ENCODE data around the gene SPATA19.

The SPATA19 gene

DNA sequence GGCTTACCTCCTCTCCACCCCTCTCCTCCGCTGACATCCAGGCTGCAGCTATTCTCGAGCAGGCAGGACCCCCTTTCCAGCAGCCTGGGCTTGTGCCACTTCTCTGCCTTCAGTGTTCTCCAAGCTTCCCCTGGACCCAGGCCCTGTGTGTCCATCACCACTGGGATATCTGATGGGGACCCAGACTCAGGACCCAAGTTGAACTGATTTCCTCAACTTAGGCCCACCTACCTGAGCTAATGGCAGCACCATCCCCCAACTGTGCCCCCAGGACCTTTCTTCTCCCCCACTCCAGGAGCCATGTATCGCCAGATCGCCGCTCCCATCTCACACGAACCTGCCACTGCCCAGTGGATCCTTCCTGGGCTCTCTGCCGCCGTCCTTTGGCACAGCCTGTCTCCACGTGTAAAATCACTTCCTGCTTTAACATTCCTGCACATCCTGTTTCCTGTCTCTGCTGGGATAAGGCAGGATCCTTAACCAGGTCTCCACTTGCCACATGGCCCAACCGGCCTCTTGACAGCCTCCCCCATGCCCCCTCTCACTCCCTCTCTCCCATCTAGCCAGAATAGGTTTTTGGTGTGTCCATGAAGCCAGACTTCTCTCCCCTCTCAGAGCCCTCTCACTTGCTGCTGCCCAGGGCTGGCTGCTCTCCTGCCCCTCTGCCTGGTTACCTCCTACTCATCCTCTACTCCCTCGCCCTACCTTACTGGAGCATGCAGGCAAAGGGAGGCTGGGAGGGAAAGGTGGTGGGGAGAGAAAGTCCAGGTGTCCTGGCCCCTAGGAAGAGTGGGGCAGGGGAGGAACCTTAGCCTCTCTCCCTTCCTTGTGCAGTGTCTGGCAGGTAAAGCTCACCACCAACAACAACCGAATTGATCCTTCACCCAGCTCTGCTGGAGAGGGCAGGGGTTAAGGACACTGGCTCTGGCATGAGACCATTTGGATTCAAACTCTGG lies 9.4 kb downstream of the SPATA19 start:
- no peak for DNase-seq (ENCODE audit: low spot score)

DNA sequence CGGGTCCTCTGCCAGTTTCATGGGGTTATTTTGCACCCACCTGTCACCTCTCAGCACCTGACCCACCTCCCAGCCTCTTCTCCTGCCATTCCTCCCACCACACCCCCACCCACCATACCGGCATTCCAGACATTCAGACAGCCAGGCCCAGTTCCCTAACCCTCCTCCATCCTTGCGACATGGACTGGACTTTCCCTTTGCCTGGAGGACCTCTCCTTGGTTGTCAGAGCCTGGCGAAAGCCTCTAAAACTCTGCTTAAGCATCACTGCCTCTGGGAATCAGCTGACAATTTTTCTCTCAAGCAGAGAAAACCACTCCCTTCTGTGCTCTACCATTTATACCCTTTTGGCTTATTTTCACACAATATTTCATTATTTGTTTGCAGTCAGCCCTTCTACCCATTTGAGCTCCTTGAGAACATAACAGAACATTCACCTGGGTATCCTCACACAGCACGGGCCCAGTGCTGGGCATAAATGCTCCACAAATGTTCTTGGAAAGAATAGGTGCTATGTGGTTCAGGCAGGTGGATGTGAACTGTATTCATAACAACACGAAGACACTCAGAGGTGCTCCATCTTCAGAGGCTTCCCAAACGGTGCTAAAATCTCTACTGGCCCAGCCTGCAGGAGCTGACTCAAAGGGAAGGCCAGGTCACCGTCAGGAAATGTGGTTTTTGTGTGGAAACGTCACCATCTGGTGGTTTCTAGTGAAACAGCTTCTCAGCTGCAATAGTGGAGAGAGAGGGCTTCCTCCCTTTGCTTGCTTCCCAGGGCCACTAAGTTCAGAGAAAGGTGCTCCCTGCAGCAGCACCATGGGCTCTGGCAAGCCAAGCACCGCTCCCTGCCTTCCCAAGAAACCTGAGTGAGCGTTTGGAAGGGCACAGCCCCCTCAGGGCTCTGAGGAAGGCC lies 10.4 kb downstream of the SPATA19 start:
- peak; percentile 47 for DNase-seq (ENCODE audit: low spot score)

DNA sequence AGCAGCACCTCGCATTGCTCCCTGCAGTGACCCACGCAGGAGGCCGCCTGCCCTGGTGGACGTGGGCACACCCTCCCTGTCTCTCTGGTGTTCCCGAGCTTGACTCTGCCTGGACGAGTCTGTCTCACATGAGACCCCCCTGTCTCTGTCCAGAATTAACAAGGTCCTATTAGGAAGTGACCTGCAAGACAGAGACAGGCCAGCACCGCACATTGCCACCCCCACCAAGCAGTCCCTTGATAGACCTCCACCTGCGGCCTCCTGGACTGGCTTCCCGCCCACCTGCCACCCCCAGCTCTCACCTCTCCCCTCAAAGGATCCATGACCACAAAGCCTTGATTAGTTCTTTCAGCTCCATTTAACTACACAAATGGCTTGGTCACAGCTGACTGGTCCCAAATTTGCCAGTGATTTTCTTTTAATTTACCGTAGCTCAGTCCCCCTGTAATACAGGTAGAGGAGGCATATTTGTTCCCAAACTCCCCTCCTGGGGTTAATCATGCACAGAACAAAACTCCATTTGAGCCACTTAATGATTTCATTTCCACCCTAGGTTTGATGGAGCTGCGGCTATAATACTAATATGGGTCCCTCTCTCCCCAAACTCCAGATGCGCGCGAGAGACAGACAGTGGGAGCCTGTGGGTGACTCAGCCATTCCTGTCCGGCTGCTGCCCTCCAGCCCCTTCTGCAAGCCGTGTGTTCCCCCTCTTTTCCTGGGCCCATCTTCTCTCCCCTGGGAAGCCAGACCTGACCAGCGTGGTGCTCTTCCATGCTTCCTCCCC lies 11.2 kb downstream of the SPATA19 start:
- no peak for DNase-seq (ENCODE audit: low spot score)

DNA sequence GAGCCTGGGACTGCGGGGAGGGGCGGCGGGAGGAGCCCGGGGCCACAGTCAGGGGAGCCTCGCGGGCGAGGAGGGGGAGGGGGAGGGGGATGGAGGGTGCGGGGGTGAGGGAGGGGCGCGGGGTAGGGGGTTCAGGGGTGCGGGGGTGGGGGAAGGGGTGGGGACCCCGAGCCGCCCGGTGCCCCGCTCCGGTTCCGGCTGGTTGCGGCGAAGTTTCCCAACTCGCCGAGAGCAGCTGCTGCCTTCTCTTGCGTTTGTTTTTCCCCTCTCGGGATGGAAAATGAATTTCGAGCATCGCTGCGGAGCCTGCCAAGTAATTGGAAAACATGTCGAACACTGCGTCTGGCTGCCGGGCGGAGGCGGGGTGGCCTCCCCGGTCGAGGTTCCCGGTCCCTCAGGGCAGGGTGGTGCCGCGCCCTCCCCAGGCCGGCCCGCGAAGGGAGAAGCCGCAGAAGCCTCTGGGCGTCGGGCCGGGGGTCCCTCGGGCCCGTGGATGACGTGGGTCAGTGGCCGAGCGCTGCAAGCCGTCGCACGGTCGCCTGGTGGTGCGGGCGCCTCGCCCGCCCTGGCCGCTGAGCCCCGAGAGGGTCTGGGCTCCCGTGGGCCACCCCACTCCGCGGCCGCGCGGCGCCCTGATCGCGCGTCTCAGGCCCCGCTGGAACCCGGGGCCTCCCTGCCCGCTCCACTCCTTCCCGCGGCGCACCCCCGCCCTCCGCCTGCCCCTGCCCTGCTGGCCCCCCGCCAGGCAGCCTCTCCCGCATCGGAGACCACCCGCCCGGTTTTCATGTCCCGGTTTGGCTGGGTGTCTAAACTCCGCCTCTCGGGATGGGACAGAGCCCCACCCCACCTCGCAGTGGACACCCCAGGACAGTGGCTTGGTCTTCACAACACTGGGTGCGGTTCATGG lies 12.1 kb downstream of the SPATA19 start:
- no peak for DNase-seq (ENCODE audit: low spot score)

DNA sequence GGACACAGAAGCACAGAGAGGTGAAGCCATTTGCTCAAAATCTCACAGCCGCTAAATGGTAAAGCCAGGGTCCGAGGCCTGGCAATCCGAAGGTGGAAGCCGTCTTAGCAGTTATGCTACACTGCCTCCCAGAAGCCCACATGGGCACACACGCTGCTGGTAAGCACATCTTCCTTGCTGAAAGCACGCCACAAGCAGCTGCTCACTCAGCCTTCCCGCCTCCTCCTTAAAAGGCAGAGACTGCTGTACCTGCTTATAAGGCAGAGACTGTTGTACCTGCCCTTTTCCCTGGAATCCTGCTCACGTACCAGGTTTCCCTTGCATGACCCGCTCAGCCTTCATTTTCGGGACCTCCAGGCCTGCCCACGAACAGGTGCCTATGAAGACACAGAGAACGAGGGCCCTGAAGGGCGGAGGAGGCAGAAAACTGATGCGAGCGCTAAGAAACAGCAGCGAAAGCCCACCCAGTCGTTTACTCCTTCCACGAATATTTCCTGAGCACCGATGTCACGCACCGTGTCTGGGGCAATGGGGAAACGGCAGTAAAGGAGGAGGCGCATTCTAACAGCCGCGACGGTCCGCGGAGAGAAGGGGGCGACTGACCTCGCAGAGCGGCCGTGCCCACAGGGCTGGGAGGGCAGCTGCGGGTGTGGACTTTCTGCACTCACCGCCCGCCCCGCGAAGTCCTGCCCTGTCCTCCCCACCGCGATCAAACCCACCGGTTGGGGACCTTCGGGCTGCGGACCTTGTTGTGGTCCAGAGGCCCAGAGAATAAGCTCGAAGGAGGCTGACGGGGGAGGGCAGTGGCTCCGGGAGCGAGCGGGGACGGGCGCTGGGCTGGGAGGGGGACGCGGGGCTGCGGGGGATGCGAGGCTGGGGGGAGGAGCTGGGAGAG lies 13.0 kb downstream of the SPATA19 start:
- no peak for DNase-seq (ENCODE audit: low spot score)

DNA sequence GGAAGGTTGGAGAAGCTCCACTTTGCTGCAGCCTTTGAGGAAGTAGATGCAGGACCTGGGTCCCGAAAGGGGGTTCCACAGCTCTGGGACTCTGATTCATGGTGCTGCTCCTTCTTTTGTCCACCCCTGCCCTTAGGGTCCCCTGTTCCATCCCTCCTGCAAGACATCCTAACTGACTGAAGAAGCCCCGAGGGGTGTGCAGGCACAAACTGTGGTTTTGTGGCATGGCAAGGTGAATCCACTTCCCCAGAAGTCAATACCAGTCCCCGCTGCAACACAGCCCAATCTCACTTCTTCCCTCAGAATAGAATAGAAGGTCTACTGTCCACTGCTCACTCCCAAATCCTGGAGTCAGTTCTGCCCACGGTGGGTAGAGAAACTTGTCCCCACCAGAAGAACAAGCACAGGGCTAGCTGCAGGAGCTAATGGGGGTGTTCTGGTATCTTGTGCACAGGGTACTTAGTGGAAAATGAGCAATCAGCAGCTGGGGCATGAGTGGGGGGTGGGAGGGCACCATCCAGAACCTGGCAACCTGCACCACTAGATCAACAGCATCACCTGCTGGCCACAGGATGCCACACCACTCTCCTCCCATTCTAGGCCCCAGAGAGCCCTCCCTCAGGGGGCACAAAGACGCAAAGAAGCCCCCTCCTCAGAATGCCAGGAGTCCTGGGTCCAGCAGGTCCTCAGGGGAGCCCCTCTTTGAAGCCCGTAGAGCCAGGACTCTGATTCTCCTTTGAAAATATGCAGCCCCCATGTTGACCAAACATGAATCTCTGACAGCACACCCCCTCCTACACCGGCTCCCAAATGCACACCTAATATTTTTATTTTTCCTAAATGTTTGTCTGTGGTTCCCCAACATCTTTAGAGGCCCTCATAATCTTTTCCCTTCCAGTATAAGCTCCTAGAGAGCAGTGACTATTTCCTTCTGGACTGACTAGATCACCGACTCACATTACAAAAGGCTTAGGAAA lies 14.1 kb downstream of the SPATA19 start:
- DNase-seq (ENCODE audit: low spot score) = no peak

DNA sequence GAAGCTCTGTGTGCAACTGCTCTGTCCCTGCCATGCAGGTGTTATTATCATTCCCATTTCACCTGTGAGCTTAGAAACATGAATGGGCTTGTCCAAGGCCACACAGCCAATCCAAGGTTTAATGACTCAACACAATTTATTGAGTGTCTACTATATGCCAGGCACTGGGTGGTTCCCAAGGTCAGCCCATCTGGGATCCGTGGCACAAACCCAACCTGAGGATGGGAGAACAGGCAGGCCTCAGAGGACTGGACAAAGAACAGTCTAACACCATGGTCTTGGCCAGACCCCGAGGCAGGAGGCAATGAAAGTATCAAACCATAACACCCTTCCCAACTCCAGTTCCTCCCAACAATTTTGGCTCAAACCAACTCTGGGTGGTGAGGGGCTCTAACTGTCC lies 15.7 kb downstream of the SPATA19 start:
- no peak for DNase-seq (ENCODE audit: low spot score)

DNA sequence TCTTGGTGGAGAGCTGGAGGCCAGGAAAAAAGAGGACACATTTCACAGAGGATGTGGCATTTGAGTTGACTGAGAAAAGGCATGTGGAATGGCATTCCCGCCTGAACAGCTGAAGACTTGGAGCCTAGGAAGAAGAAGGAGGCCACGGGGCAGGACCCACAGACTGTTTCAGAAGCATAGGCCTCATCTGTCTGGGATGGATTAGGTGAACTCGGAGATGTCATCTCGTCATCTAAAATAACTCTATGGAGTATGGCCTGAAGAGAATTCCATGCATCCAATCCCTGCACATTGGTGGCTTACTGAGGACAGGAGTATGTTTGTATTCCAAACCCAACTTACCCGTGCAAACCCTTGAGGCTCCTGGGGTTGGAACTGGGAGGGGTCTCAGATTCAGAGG lies 16.4 kb downstream of the SPATA19 start:
- DNase-seq (ENCODE audit: low spot score) = no peak

DNA sequence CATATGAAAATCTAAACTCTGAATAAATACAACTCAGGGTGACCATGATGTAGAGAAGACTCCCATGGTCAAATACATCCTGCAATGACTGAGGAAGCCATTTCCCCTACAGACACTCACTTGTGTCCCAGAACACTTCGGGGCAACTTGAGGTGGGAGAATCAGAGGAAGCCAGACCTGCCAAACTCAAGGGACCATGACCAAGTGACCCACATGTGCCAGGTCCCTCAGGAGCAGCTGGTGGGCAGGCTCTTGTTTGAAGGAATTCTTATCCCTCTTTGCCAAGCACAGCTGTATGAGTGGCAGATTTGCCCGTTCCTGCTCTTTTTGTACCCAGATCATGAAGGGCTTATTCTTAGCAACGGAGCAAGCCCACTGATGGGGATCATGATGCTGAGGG lies 17.8 kb downstream of the SPATA19 start:
- no peak for DNase-seq (ENCODE audit: low spot score)

DNA sequence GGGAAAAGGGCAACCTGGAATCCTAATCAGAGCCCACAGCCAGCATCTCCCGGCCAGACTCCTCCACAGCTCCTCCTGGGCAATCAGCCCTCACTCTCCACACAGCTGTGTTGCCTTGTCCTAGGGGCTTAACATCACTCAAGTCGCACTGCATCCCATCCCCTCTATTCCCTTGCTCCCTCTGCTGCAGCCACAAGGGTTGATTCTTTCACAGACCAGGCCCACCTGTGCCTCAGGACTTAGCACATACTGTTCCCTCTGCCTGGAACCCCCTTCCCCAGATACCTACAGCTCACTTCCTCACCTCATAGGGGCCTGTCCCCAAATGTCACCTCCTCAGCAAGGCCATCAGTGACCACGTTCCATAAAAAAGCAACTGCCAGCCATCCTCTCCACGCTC lies 18.4 kb downstream of the SPATA19 start:
- DNase-seq (ENCODE audit: low spot score) = no peak

DNA sequence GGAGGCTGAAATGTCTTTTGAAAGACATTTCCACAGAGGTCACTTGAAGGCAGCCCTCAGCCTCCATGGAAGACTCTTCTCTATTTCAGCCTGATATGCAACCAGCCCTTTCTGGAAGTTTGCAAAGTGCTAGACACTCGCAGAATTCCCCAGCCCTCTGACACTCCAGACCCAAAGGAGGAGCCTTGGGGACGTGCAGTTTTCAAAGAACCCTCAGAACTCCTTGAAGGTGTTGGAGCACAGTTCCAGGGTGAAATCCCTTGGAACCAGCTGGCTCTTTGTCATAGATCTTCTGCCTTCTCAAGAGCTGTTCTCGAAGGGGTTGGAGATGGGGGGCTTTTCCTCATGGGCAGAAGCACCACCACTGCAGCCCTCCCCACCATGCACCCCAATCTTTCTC lies 19.6 kb downstream of the SPATA19 start:
- no peak for DNase-seq (ENCODE audit: low spot score)

DNA sequence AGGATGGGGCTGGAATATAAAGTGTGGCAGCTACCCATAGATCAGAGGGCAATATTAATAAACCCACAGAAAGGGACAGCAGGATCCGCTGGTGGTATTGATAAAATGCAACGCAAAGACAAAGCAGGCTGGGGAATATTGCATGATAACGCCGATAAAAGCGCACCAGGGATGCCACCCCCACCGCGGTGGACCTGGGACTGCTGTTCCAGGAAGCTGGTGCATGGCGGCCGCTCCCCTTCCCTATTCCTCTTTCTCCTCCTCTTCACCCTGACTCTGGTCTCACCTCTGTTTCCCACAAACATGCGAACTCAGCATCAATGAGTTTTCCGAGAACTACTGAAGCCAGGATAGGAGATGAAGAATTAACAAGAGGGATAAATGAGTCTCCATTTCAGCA lies 20.2 kb downstream of the SPATA19 start:
- DNase-seq (ENCODE audit: low spot score) = no peak

DNA sequence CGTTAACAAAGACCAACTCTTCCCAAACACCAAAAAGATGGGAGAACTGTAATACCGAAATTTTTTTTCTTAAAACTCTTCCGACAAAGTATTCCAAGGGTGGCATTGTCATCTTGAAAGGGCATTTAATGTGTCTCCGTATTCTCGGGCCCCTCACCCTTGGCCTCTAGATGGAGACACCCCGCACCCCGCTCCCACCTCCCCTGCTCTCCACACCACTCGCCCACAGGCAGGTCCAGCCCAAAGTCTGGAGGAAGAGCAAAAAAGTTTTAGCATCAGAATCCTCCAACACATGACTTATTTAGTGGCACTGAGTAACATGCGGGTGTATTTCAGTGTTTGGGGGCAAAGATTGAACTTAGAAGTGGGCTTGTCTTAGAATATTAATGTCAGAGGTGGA lies 20.7 kb downstream of the SPATA19 start:
- DNase-seq (ENCODE audit: low spot score) = no peak

DNA sequence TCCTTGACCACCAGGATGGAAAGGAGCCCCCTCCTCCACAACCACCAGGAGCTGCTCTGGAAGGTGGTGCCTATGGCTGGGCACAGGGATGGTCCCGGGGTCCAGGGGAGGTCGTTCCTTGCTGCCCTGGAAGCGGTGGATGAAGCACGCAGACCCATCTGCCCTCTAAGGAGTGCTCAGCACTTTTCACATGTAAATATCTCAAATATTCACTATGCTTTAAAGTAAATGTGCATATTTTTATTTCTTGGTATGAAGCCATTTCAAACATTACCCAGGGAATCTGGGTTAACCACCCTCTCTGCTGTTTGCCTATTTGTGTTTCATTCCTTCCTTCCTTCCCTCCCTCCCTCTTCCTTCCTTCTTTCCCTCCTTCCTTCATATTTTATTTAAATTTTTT lies 21.7 kb downstream of the SPATA19 start:
- no peak for DNase-seq (ENCODE audit: low spot score)

DNA sequence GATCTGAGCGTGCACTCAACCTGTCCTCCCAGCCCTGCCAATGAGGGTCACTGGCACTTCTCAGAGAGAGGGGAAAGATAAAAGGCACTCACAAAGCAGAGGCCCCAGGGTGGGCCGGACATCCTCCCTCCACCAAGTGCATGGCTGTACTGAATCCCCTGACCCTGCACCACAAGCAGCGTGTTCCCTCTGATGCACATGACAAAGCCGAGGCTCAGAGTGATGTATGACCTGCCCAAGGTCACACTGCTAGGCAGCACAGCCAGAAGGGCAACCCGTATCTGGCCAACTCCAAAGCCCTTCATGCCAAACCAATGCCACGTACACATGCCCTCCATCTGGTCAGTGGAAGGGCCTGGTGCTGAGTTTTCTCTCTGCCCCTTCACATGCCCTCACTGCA lies 22.1 kb downstream of the SPATA19 start:
- no peak for DNase-seq (ENCODE audit: low spot score)

DNA sequence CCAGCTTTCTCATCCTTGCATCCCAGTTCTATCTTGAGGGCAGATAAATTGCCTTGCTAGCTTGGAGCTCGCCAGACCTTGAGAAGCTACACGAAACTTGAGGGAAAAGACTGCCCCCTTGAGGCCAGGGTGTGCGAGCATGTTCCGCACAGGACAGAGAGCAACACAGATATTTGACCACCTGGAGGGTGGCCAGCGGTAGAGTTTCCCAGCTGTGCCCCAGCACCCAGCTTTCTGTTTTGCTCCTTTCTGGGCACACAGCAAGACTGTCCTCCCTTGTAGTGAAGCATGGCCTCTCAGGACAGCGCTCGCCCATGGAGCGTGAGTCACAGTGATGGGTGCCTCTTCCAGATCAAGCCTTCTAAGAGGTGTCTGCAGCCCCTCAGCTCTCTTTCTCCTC lies 23.5 kb downstream of the SPATA19 start:
- peak; percentile 13 for DNase-seq (ENCODE audit: low spot score)

DNA sequence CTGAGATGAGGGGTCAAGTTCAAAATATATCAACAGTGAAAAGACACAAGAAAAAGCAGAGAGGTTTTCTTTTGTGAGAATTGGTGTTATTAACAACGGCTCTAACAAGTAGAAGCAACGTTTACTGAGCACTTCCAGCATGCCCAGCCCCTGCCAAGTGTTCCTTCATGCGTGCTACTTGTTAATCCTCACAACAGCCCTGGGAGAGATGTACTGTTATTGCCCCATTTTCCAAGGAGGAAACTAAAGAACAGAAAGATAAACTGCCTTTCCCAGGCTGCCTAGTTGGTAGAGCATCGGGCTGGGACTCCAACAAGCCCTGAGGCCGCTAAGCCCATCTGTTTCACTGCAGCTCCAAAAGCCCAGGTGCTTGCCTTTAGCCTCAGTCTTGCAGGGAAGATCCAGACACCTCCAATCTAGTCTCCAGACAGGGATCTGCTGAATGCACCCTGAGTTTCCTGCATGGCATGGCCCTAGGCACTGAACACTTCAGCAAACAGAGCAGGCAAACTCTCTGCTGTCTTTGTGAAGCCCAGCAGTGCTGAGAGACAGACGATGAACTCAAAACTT lies 25.5 kb downstream of the SPATA19 start:
- DNase-seq (ENCODE audit: low spot score) = no peak

DNA sequence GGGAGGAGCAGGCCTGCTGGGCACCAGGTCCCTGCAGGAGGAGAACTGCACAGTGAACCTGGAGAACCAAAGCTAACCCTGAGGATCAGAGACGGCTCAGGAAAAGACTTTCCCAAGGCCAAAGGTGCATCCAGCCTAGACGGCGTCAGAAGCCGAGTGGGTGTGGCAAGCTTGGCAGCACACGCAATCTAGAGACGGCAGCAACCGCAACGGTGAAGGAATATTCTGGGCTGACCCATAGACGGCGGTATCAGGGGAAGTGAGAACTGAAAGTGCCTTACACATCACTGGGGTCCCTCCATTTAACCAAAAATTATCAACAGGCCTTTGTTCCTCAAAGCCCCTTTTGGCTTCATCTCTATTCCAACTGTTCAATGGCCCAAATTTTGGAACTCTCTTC lies 26.2 kb downstream of the SPATA19 start:
- DNase-seq (ENCODE audit: low spot score) = no peak

DNA sequence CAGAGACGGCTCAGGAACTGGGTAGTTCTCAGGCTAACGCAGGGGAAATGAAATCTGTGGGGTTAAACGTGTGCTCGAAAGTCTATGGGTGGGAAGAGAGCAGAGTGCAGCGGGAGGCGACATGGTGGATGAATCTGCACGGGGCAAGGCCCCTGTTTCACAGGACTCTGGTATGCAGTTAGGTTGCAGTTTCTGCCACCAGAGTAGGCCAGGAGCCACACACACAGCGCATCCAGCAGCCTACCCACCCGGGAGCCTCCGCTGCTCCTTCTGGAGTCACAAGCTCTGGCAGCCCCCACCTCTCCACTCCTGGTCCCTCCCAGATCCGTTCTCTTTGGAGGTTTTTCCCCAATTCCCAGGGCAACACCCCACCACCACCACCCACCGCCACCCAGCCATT lies 27.0 kb downstream of the SPATA19 start:
- no peak for DNase-seq (ENCODE audit: low spot score)
